ENCODE data around the gene TAS2R30. TPM values are rescaled to one million over a fixed set of nuclear protein-coding genes. Genes with fewer than 3 reads are reported as not detected.
"Not testable (repeated sequence)": the region's sequence is repeated elsewhere in the genome, so short reads cannot be mapped to it uniquely, and the experiment has no call there.

TAS2R30 gene
- total RNA-seq, 1 experiment from 2014 or later = not detected

DNA sequence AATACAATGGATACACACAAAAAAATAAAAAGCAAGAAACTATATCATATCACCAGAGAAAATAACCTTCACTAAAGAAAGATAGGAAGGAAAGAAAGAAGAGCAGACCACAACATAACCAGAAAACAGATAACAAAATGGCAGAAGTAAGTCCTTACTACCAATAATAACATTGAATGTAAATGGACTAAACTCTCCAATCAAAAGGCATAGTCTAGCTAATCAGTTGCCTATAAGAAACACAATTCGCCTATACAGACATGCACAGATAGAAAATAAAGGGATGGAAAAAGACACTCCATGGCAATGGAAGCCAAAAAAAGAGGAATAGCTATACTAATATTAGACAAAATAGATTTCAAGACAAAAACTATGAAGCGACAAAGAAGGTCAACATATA is 8.9 kb upstream of the TAS2R30 start:
- Histone ChIP-seq H3K9me3 (peaks cover 4% of the 10 kb centered on the region; the same call in 1 of the 2 replicates), H3K27me3 (no peaks in the 10 kb centered on the region), H3K4me3 (no peak overlapping the region), H3K36me3 (peaks cover 13% of the 10 kb centered on the region)
- DNase-seq = no peak

DNA sequence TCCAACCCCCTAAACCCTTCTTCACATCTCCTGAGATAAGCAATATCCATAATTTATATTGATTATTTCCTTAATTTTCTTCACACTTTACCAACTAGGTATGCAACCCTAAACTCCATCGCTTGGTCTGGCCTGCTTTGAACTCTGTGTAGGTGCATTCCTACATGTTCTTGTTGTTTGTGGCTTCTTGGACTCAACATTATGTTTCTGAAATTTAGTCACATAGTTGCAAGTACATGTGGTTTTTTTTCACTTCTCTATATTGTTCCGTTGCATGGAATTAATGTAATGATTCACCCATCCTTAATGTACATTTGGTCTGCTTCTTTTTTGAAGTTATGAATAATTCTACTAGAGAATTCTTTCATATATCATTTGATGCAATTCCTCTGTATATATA is 1.6 kb upstream of the TAS2R30 start:
- no peak for DNase-seq
- H3K9me3 ChIP-seq = no peaks in the 10 kb centered on the region

DNA sequence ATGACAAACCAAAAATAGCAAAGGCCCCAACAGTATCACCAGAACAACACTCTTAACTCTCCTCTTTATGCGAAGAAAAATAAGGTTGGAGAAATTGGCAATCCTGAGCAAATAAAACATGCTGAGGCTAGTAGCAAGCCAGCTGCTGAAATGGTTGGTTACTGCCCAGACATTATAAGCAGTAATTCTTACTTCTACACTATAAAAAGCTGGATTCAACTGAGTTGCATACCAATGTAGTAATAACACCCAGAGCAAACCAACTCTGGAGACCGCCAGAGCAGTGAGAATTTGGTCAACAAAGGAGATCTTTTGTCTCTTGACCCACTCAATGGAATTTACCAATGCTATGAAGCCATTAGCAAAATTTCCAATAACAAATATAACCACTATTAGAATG is 628 bp downstream of the TAS2R30 start:
- no peak overlapping the region for H3K4me3 ChIP-seq
- no peak for DNase-seq

More for the DNA sequence above, 1.6 kb upstream of the TAS2R30 start:
- Histone ChIP-seq H3K4me3 (no peak overlapping the region), H3K27me3 (no peaks in the 10 kb centered on the region), H3K36me3 (peaks cover 4% of the 10 kb centered on the region)

DNA sequence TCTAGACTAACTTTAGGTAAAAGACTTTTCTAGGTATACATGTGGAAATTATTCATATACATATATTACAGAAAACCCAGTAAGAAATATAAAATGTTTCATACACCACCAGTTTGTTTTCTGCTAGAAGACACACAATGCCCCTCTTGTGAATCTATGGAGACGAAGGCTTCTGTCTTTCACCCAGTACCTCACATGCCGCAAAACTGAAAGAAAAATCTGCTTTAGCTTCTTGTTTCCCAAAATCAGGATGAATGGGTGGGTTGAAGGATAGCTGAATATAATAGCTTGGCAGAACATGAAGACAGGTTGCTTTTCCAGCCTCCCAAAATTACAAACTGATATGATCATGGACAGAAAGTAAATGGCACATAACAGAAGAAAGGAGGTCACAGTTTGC is 1.3 kb downstream of the TAS2R30 start:
- no peaks in the 10 kb centered on the region for H3K9me3 ChIP-seq
- H3K36me3 ChIP-seq = no peaks in the 10 kb centered on the region; the same call in 1 of the 2 replicates
- no peaks in the 10 kb centered on the region for H3K27me3 ChIP-seq
- no peak overlapping the region for H3K4me3 ChIP-seq
- DNase-seq = no peak

More for the DNA sequence above, 628 bp downstream of the TAS2R30 start:
- no peaks in the 10 kb centered on the region for H3K36me3 ChIP-seq
- H3K27me3 ChIP-seq = no peaks in the 10 kb centered on the region
- no peaks in the 10 kb centered on the region for H3K9me3 ChIP-seq

DNA sequence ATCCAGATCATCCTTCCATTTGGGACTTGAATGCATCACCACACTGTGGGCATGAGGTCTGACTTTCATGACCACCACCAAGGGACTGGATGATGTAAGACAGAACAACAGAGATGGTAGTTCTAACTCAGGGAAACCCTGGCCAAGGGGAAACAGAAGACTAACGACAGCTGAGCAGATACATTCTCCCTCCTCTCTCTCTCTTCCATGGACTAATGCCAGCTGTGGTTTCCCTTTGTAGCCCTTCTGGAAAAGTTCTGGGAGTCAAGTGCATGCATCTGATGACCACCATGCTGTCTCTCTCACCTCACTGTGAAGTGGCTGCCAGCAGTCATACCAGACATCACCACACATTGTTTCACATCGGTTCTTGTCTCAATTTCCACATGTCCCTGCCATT is 3.4 kb downstream of the TAS2R30 start:
- H3K27me3 ChIP-seq = no peaks in the 10 kb centered on the region
- no peaks in the 10 kb centered on the region; the same call in 1 of the 2 replicates for H3K36me3 ChIP-seq
- no peak overlapping the region for H3K4me3 ChIP-seq
- H3K9me3 ChIP-seq = no peaks in the 10 kb centered on the region
- DNase-seq = no peak

DNA sequence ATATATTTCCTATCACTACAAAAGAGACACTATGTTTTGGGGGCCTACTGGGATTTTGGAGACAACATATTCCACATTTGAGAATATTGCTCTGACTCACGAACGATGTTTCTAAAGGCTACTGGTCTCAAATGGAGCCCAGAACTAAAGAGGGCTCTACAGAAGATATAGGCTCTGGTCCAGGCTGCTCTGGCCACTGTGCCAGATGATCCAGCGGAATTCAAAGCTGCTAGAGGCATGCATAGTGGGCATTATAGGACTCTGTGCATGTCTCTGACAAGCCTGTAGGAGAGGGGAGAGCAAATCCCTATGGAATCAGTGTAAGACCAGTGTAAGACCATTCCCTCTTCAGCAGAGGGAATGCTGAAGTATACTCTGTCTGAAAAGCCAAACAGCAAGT is 4.1 kb downstream of the TAS2R30 start:
- no peak overlapping the region for H3K4me3 ChIP-seq
- H3K27me3 ChIP-seq = no peaks in the 10 kb centered on the region
- H3K9me3 ChIP-seq = no peaks in the 10 kb centered on the region
- no peak for DNase-seq
- H3K36me3 ChIP-seq = no peaks in the 10 kb centered on the region; the same call in 1 of the 2 replicates

DNA sequence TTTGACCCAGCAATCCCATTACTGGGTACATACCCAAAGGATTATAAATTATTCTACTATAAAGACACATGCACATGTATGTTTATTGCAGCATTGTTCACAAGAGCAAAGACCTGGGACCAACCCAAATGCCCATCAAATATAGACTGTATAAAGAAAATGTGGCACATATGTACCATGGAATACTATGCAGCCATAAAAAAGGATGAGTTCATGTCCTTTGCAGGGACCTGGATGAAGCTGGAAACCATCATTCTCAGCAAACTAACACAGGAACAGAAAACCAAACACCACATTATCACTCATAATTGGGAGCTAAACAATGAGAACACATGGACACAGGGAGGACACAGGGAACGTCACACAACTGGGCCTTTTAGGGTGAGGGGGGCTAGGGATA is 20.3 kb downstream of the TAS2R30 start:
- not testable (repeated sequence) for H3K27me3 ChIP-seq, H3K4me3 ChIP-seq, H3K36me3 ChIP-seq, DNase-seq, H3K9me3 ChIP-seq

DNA sequence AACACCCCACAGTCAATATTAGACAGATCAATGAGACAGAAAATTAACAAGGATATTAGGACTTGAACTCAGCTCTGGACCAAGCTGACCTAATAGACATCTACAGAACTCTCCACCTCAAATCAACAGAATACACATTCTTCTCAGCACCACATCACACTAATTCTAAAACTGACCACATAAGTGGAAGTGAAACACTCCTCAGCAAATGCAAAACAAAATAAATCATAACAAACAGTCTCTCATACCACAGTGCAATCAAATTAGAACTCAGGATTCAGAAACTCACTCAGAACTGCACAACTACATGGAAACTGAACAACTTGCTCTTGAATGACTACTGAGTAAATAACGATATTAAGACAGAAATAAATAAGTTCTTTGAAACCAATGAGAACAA is 23.2 kb downstream of the TAS2R30 start:
- not testable (repeated sequence) for H3K4me3 ChIP-seq, H3K9me3 ChIP-seq, DNase-seq, H3K36me3 ChIP-seq, H3K27me3 ChIP-seq

DNA sequence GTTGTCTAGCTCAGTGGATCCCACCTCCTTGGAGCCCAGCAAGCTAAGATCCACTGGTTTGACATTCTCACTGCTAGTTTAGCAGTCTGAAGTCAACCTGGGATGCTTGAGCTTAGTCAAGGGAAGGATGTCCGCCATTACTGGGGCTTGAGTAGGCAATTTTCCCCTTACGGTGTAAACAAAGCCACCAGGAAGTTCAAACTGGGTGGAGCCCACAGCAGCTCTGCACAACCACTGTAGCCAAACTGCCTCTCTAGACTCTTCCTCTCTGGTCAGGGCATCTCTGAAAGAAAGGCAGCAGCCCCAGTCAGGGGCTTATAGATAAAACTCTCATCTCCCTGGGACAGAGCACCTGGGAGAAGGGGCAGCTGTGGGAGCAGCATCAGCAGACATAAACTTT is 25.6 kb downstream of the TAS2R30 start:
- Histone ChIP-seq H3K36me3 (peaks cover 6% of the 10 kb centered on the region; the same call in 1 of the 2 replicates), H3K27me3 (no peaks in the 10 kb centered on the region), H3K4me3 (no peak overlapping the region), H3K9me3 (peaks cover 2% of the 10 kb centered on the region)
- no peak for DNase-seq

DNA sequence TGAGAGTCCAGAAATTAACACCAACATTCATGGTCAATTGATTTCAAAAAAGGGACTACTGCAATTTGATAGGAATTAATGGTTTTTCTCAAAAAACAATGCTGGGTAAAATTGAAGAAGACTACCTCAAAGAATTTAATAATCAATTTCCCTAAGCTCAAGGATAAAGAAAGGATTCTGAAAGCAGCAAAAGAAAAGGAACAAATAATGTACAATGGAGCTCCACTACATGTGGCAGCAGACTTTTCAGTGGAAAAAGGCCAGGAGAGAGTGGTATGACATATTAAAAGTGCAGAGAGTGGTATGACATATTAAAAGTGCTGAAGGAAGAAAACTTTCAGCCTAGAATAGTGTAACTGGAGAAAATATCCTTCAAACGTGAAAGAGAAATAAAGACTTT is 26.7 kb downstream of the TAS2R30 start:
- H3K4me3 ChIP-seq = no peak overlapping the region
- no peaks in the 10 kb centered on the region for H3K27me3 ChIP-seq
- peaks cover 2% of the 10 kb centered on the region for H3K9me3 ChIP-seq
- no peak for DNase-seq
- H3K36me3 ChIP-seq = peaks cover 6% of the 10 kb centered on the region; the same call in 1 of the 2 replicates

DNA sequence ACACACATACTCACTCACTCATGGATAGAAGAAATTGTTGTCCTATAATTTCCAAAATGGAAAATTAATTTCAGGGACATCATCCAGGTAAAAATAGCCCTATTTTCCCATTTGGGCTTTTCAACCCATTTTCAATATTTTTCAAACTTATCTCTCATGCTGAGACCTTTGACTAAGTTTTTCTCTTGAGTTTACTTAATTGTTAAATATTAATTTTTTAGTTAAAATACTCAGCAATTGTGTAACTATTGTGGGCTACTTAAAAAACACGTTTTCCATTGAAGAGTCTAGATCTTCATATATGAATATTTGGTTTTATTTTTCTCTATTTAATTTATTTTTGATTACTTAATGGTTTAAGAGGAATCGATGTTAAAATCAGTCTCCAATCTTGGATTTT is 28.2 kb downstream of the TAS2R30 start:
- Histone ChIP-seq H3K36me3 (peaks cover 6% of the 10 kb centered on the region; the same call in 1 of the 2 replicates), H3K4me3 (no peak overlapping the region), H3K9me3 (peaks cover 2% of the 10 kb centered on the region; the same call in 1 of the 2 replicates), H3K27me3 (no peaks in the 10 kb centered on the region)
- DNase-seq = no peak

DNA sequence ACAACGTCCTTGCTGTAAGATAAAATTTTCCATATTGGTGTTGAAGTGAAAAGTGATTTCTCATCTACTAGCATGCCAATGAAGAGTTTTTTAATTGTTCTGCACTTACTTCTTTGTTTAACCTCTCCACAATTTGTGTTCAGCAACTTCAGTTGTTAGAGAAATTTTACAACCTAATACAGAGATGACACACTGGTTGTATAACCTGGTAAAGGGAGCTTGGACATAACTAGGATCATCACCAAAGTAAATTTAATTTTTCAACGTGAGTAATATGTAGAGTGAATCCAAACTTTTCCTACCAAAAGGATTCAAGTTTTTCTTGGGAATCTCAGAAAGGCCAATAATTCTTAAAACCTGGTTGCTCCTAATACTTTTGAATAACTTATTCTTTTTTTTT is 28.9 kb downstream of the TAS2R30 start:
- H3K36me3 ChIP-seq = peaks cover 9% of the 10 kb centered on the region; the same call in 1 of the 2 replicates
- no peaks in the 10 kb centered on the region for H3K27me3 ChIP-seq
- H3K9me3 ChIP-seq = peaks cover 2% of the 10 kb centered on the region; the same call in 1 of the 2 replicates
- no peak overlapping the region for H3K4me3 ChIP-seq
- no peak for DNase-seq

DNA sequence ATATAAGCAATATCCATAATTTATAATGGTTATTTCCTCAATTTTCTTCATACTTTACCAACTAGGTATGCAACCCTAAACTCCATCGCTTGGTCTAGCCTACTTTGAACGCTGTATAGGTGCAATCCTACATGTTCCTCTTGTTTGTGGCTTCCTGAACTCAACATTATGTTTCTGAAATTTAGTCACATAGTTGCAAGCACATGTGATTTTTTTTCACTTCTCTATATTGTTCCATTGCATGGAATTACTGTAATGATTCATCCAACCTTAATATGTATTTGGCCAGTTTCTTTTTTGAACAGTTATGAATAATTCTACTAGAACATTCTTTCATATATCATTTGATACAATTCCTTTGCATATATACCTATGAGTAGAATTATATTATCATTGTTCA is 39.5 kb downstream of the TAS2R30 start:
- H3K36me3 ChIP-seq, H3K27me3 ChIP-seq, H3K9me3 ChIP-seq, H3K4me3 ChIP-seq, DNase-seq: not testable (repeated sequence)

DNA sequence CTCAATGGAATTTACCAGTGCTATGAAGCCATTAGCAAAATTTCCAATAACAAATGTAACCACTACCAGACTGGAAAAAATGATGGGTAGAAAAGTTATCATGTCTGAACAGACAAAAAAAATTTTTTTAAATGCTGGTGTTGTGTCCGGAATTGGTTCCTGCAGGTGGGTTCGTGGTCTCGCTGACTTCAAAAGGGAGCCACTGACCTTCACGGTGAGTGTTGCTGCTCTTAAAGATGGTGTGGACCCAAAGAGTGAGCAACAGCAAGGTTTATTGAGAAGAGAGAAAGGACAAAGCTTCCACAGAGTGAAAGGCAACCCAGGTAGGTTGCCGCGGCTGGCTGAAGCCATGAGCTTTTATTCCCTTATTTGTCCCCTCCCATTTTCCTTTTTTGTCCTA is 42.3 kb downstream of the TAS2R30 start, which contains the start of gene TAS2R43:
Gene TAS2R43 (minus strand): TSS at position 186 of the 400 bp plus-strand sequence. CDS start 84 bp downstream, at position 102.
- Histone ChIP-seq H3K27me3 (no peaks in the 10 kb centered on the region), H3K36me3 (no peaks in the 10 kb centered on the region), H3K4me3 (no peak within 1 kb of the TSS), H3K9me3 (no peaks in the 10 kb centered on the region)
- no peak for DNase-seq

DNA sequence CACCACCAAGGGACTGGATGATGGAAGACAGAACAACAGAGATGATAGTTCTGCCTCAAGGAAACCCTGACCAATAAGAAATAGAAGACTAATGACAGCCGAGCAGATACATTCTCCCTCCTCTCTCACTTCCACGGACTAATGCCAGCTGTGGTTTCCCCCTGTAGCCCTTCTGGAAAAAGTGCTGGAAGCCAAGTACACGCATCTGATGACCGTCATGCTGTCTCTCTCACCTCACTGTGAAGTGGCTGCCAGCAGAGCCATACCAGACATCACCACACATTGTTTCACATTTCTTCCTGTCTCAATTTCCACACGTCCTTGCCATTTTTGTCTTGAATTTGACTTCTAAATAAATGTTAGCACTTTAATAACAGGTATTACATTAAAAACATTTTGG is 45.2 kb downstream of the TAS2R30 start:
- Histone ChIP-seq H3K9me3 (no peaks in the 10 kb centered on the region), H3K4me3 (no peak overlapping the region), H3K27me3 (no peaks in the 10 kb centered on the region), H3K36me3 (no peaks in the 10 kb centered on the region)
- no peak for DNase-seq

DNA sequence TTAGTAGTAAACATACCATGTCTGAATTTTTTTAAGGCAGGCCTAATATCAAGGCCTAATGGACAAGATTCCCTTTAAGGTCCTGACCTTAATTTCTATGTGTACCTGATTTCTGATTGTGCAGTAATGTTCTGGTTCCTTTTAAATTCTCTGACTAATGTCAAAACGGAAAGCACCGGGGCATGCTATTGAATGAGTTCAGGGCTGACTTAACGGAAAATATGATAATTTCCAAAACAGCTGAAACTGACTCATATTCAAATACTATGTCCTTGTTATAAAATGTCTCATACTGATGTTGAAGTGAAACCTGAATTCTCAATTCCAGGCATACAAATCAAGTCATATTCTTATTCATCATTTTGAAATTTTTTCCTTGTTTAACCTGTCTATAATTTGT is 49.0 kb downstream of the TAS2R30 start:
- H3K9me3 ChIP-seq = no peaks in the 10 kb centered on the region
- no peak overlapping the region for H3K4me3 ChIP-seq
- H3K27me3 ChIP-seq = no peaks in the 10 kb centered on the region
- no peaks in the 10 kb centered on the region for H3K36me3 ChIP-seq
- no peak for DNase-seq

All from MG63 (cell line).